GM23338 (cell line): ENCODE results near the gene CCDC106. TPM values are rescaled to one million over a fixed set of nuclear protein-coding genes. Genes with fewer than 3 reads are reported as not detected.

Experiments
- ATAC-seq: fragments of 200-7000 bp; cut with Tn5 transposase; 3 replicates; pipeline ENCODE4 v1.9.1; 2020
- DNase-seq: peaks from one replicate; pipeline ENCODE4 v3.0.0-alpha.2; 2015; ENCODE audit warnings: low spot score
- H2AFZ ChIP-seq: fragments of 200-600 bp; sonication (generic); 2 replicates; pipeline ENCODE4 v1.8.0; 2016; ENCODE audit warnings: antibody characterized with exemption, mild to moderate bottlenecking, moderate library complexity
- H3F3A ChIP-seq: fragments of 200-600 bp; sonication (generic); replicated peaks from 2 replicates; pipeline ENCODE4 v1.8.0; 2017; ENCODE audit warnings: antibody characterized with exemption, mixed run types, low read depth
- H3K27ac ChIP-seq: fragments of 200-600 bp; sonication (generic); 2 replicates; pipeline ENCODE4 v1.6.1; 2016; ENCODE audit warnings: low read depth
- H3K27me3 ChIP-seq: fragments of 200-600 bp; sonication (generic); 2 replicates; pipeline ENCODE4 v1.8.0; 2016; ENCODE audit warnings: mild to moderate bottlenecking, mixed run types, moderate library complexity; ENCODE audit not compliant: insufficient read depth
- H3K36me3 ChIP-seq: fragments of 200-600 bp; sonication (generic); 2 replicates; pipeline ENCODE4 v1.8.0; 2016; ENCODE audit warnings: mild to moderate bottlenecking; ENCODE audit not compliant: insufficient read depth
- H3K4me1 ChIP-seq: fragments of 200-600 bp; sonication (generic); 2 replicates; pipeline ENCODE4 v1.8.0; 2016; ENCODE audit warnings: mild to moderate bottlenecking, moderate library complexity; ENCODE audit not compliant: insufficient read depth
- H3K4me2 ChIP-seq: fragments of 200-600 bp; sonication (generic); 2 replicates; pipeline ENCODE4 v1.7.1; 2017; ENCODE audit warnings: mixed run types
- H3K4me3 ChIP-seq: fragments of 200-600 bp; sonication (generic); 2 replicates; pipeline ENCODE4 v1.6.1; 2016; ENCODE audit warnings: mixed run types
- H3K79me2 ChIP-seq: fragments of 200-600 bp; sonication (generic); replicated peaks from 2 replicates; pipeline ENCODE4 v1.8.0; 2017; ENCODE audit warnings: mild to moderate bottlenecking; ENCODE audit not compliant: insufficient read depth
- H3K9me2 ChIP-seq: fragments of 200-600 bp; sonication (generic); 2 replicates; pipeline ENCODE4 v1.8.0; 2017; ENCODE audit not compliant: insufficient read depth
- H4K20me1 ChIP-seq: fragments of 200-600 bp; sonication (generic); replicated peaks from 2 replicates; pipeline ENCODE4 v1.8.0; 2017; ENCODE audit warnings: mild to moderate bottlenecking; ENCODE audit not compliant: insufficient read depth
- H3K27ac Mint-ChIP-seq: 2 replicates; pipeline ENCODE4 v1.8.0; 2020; ENCODE audit warnings: inconsistent platforms, mild to moderate bottlenecking, moderate library complexity, mixed read lengths
- H3K27me3 Mint-ChIP-seq: 3 replicates; pipeline ENCODE4 v1.8.0; 2022; ENCODE audit warnings: low read depth, mild to moderate bottlenecking, moderate library complexity, mixed read lengths, inconsistent platforms; ENCODE audit not compliant: insufficient read depth, poor library complexity
- H3K36me3 Mint-ChIP-seq: 3 replicates; pipeline ENCODE4 v1.8.0; 2021; ENCODE audit warnings: low read depth, mild to moderate bottlenecking, inconsistent platforms, moderate library complexity, mixed read lengths
- H3K4me1 Mint-ChIP-seq: 3 replicates; pipeline ENCODE4 v1.8.0; 2020; ENCODE audit warnings: mild to moderate bottlenecking, inconsistent platforms, mixed read lengths
- H3K4me3 Mint-ChIP-seq: 3 replicates; pipeline ENCODE4 v1.8.0; 2021; ENCODE audit warnings: moderate library complexity, mild to moderate bottlenecking, inconsistent platforms, mixed read lengths
- H3K9me3 Mint-ChIP-seq: 3 replicates; pipeline ENCODE4 v1.8.0; 2020; ENCODE audit warnings: moderate library complexity, mild to moderate bottlenecking, inconsistent platforms, mixed read lengths
- CREB1 ChIP-seq: fragments of 250-450 bp; sonication (Bioruptor Pico); IDR thresholded peaks from 2 replicates; pipeline ENCODE4 v1.5.0; 2020; ENCODE audit warnings: low read depth, mild to moderate bottlenecking, moderate library complexity
- EZH2 ChIP-seq: fragments of 200-600 bp; sonication (generic); IDR thresholded peaks from one replicate; pipeline ENCODE4 v1.8.0; 2017; ENCODE audit warnings: antibody characterized with exemption, mild to moderate bottlenecking, low read depth; ENCODE audit not compliant: unreplicated experiment
- EZH2phosphoT487 ChIP-seq: fragments of 200-600 bp; sonication (generic); IDR thresholded peaks from one replicate; pipeline ENCODE4 v1.8.1; 2018; ENCODE audit warnings: antibody characterized with exemption; ENCODE audit not compliant: unreplicated experiment
- JUNB ChIP-seq: IDR thresholded peaks from one replicate; pipeline ENCODE4 v1.6.1; 2016; ENCODE audit warnings: antibody characterized with exemption; ENCODE audit not compliant: unreplicated experiment
- NANOG ChIP-seq: IDR thresholded peaks from 2 replicates; pipeline ENCODE4 v1.6.1; 2016; ENCODE audit warnings: antibody characterized with exemption, borderline replicate concordance
- STAT1 ChIP-seq: IDR thresholded peaks from one replicate; pipeline ENCODE4 v1.6.1; 2016; ENCODE audit warnings: antibody characterized with exemption; ENCODE audit not compliant: unreplicated experiment
- ZNF114 ChIP-seq: fragments of 250-450 bp; sonication (Bioruptor Pico); IDR thresholded peaks from 2 replicates; pipeline ENCODE4 v1.5.0; 2020; ENCODE audit warnings: mild to moderate bottlenecking, moderate library complexity
- polyA plus RNA-seq: library from polyadenylated mRNA; unstranded; fragments of >200 nt; fragmentation: Nextera tagmentation; extraction: Ambion mirVana; gene quantifications from 2 replicates; pipeline ENCODE4 v1.2.1, GENCODE V29; 2016
- total RNA-seq: library from RNA; depleted of rRNA; stranded (reverse); fragments of >200 nt; shearing (Covaris generic); gene quantifications from 2 replicates; pipeline ENCODE4 v1.2.3, GENCODE V29; 2014
- TF ChIP-seq, protein P1 (sequence below): IDR thresholded peaks from one replicate; pipeline ENCODE4 v1.6.1; 2018; ENCODE audit warnings: antibody characterized with exemption; ENCODE audit not compliant: unreplicated experiment
- TF ChIP-seq, protein P2 (sequence below): fragments of 250-450 bp; sonication (Bioruptor Pico); IDR thresholded peaks from 2 replicates; pipeline ENCODE4 v1.5.0; 2020; ENCODE audit warnings: mild to moderate bottlenecking, moderate library complexity
- TF ChIP-seq, protein P3 (sequence below): IDR thresholded peaks from 2 replicates; pipeline ENCODE4 v1.6.1; 2016; ENCODE audit warnings: antibody characterized with exemption
- TF ChIP-seq, protein P4 (sequence below), 2 experiments: fragments of 200-600 bp in 1 of 2; sonication (generic) in 1 of 2; conservative IDR thresholded peaks; 2 replicates each; pipeline versions ENCODE4 v1.5.1 to v1.6.1; 2016 to 2017; ENCODE audit warnings: antibody characterized with exemption in 2 of 2, low read depth in 2 of 2, mild to moderate bottlenecking in 2 of 2, moderate library complexity in 1 of 2

Gene CCDC106
- total and polyA plus RNA-seq, 2 experiments from 2014 or later, result 12.0 to 17.6 TPM

DNA sequence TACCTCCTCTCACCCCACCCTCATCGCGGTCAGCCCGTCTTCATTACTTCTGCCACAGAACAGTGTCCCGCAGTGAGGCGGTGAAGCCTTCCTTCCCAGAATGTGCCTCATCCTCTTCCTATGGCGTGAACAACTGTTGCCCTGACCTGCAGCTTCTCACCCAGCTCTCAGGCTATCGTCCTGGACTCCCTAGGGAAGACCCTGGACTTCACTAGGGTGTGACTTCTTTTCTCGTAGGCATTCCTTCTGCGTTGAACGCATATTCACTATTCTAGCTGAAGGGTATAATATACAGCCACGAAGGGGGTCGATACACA, 41.6 kb upstream of the CCDC106 start (continued):
- TF ChIP-seq, protein P1, sequence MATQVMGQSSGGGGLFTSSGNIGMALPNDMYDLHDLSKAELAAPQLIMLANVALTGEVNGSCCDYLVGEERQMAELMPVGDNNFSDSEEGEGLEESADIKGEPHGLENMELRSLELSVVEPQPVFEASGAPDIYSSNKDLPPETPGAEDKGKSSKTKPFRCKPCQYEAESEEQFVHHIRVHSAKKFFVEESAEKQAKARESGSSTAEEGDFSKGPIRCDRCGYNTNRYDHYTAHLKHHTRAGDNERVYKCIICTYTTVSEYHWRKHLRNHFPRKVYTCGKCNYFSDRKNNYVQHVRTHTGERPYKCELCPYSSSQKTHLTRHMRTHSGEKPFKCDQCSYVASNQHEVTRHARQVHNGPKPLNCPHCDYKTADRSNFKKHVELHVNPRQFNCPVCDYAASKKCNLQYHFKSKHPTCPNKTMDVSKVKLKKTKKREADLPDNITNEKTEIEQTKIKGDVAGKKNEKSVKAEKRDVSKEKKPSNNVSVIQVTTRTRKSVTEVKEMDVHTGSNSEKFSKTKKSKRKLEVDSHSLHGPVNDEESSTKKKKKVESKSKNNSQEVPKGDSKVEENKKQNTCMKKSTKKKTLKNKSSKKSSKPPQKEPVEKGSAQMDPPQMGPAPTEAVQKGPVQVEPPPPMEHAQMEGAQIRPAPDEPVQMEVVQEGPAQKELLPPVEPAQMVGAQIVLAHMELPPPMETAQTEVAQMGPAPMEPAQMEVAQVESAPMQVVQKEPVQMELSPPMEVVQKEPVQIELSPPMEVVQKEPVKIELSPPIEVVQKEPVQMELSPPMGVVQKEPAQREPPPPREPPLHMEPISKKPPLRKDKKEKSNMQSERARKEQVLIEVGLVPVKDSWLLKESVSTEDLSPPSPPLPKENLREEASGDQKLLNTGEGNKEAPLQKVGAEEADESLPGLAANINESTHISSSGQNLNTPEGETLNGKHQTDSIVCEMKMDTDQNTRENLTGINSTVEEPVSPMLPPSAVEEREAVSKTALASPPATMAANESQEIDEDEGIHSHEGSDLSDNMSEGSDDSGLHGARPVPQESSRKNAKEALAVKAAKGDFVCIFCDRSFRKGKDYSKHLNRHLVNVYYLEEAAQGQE, result no peak

DNA sequence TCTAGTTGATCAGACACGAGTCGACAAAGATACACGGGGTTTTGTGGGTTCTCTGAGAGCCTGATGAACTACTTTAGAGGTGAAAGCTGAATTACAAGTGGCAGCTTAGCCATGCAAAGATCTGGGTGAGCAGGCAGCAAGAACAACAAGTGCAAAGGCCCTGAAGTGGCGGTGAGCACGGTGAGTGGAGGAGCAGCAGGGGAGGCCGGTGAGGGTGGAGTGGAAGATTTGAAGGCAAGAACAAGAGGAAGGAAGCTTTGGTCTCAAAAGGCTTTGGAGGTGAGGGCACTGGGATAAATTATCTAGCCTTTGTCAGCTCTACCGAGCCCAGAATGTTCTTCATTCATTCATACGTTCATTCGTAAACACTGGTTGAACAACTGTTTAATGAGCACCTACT, 41.2 kb upstream of the CCDC106 start:
- peaks cover 13% of the 10 kb centered on the region for H3K4me1 ChIP-seq
- Mint-ChIP-seq H3K4me3 (peak overlapping the region; percentile 95), H3K27me3 (peaks cover 31% of the 10 kb centered on the region), H3K4me1 (peaks cover 23% of the 10 kb centered on the region), H3K27ac (peak overlapping the region; percentile 46; the same call in 1 of the 2 replicates), H3K9me3 (peaks cover 3% of the 10 kb centered on the region; the same call in 2 of the 3 replicates), H3K36me3 (peaks cover 24% of the 10 kb centered on the region)
- H3K9me2 ChIP-seq, result no peaks in the 10 kb centered on the region
- H2AFZ ChIP-seq, result no peak overlapping the region
- peaks cover 22% of the 10 kb centered on the region for H3F3A ChIP-seq
- H3K4me3 ChIP-seq, result peak overlapping the region; percentile 84
- DNase-seq (no peak), ATAC-seq (no peak)
- H3K4me2 ChIP-seq, result peak overlapping the region; percentile 87
- peaks cover 5% of the 10 kb centered on the region; the same call in 1 of the 2 replicates for H3K36me3 ChIP-seq
- H3K27ac ChIP-seq, result peak overlapping the region; percentile 79
- H3K79me2 ChIP-seq, result peaks cover 14% of the 10 kb centered on the region
- no peaks in the 10 kb centered on the region for H3K27me3 ChIP-seq
- TF ChIP-seq, protein P2, sequence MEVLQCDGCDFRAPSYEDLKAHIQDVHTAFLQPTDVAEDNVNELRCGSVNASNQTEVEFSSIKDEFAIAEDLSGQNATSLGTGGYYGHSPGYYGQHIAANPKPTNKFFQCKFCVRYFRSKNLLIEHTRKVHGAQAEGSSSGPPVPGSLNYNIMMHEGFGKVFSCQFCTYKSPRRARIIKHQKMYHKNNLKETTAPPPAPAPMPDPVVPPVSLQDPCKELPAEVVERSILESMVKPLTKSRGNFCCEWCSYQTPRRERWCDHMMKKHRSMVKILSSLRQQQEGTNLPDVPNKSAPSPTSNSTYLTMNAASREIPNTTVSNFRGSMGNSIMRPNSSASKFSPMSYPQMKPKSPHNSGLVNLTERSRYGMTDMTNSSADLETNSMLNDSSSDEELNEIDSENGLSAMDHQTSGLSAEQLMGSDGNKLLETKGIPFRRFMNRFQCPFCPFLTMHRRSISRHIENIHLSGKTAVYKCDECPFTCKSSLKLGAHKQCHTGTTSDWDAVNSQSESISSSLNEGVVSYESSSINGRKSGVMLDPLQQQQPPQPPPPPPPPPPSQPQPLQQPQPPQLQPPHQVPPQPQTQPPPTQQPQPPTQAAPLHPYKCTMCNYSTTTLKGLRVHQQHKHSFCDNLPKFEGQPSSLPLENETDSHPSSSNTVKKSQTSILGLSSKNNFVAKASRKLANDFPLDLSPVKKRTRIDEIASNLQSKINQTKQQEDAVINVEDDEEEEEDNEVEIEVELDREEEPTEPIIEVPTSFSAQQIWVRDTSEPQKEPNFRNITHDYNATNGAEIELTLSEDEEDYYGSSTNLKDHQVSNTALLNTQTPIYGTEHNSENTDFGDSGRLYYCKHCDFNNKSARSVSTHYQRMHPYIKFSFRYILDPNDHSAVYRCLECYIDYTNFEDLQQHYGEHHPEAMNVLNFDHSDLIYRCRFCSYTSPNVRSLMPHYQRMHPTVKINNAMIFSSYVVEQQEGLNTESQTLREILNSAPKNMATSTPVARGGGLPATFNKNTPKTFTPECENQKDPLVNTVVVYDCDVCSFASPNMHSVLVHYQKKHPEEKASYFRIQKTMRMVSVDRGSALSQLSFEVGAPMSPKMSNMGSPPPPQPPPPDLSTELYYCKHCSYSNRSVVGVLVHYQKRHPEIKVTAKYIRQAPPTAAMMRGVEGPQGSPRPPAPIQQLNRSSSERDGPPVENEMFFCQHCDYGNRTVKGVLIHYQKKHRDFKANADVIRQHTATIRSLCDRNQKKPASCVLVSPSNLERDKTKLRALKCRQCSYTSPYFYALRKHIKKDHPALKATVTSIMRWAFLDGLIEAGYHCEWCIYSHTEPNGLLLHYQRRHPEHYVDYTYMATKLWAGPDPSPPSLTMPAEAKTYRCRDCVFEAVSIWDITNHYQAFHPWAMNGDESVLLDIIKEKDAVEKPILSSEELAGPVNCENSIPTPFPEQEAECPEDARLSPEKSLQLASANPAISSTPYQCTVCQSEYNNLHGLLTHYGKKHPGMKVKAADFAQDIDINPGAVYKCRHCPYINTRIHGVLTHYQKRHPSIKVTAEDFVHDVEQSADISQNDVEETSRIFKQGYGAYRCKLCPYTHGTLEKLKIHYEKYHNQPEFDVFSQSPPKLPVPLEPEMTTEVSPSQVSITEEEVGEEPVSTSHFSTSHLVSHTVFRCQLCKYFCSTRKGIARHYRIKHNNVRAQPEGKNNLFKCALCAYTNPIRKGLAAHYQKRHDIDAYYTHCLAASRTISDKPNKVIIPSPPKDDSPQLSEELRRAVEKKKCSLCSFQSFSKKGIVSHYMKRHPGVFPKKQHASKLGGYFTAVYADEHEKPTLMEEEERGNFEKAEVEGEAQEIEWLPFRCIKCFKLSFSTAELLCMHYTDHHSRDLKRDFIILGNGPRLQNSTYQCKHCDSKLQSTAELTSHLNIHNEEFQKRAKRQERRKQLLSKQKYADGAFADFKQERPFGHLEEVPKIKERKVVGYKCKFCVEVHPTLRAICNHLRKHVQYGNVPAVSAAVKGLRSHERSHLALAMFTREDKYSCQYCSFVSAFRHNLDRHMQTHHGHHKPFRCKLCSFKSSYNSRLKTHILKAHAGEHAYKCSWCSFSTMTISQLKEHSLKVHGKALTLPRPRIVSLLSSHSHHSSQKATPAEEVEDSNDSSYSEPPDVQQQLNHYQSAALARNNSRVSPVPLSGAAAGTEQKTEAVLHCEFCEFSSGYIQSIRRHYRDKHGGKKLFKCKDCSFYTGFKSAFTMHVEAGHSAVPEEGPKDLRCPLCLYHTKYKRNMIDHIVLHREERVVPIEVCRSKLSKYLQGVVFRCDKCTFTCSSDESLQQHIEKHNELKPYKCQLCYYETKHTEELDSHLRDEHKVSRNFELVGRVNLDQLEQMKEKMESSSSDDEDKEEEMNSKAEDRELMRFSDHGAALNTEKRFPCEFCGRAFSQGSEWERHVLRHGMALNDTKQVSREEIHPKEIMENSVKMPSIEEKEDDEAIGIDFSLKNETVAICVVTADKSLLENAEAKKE (CRISPR knock-in tag), result no peak
- TF ChIP-seq CREB1 (CRISPR knock-in tag) (no peak), NANOG (no peak), JUNB (no peak), ZNF114 (no peak), STAT1 (no peak), EZH2phosphoT487 (no peak), EZH2 (no peak)
- TF ChIP-seq, protein P3, sequence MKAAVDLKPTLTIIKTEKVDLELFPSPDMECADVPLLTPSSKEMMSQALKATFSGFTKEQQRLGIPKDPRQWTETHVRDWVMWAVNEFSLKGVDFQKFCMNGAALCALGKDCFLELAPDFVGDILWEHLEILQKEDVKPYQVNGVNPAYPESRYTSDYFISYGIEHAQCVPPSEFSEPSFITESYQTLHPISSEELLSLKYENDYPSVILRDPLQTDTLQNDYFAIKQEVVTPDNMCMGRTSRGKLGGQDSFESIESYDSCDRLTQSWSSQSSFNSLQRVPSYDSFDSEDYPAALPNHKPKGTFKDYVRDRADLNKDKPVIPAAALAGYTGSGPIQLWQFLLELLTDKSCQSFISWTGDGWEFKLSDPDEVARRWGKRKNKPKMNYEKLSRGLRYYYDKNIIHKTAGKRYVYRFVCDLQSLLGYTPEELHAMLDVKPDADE, result no peak
- TF ChIP-seq, protein P4, sequence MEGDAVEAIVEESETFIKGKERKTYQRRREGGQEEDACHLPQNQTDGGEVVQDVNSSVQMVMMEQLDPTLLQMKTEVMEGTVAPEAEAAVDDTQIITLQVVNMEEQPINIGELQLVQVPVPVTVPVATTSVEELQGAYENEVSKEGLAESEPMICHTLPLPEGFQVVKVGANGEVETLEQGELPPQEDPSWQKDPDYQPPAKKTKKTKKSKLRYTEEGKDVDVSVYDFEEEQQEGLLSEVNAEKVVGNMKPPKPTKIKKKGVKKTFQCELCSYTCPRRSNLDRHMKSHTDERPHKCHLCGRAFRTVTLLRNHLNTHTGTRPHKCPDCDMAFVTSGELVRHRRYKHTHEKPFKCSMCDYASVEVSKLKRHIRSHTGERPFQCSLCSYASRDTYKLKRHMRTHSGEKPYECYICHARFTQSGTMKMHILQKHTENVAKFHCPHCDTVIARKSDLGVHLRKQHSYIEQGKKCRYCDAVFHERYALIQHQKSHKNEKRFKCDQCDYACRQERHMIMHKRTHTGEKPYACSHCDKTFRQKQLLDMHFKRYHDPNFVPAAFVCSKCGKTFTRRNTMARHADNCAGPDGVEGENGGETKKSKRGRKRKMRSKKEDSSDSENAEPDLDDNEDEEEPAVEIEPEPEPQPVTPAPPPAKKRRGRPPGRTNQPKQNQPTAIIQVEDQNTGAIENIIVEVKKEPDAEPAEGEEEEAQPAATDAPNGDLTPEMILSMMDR (conservative IDR thresholded peaks at IDR 0.05; ENCODE audit: low read depth in 2 of 2), result no peak
- H4K20me1 ChIP-seq, result peaks cover 22% of the 10 kb centered on the region
